ENCODE results near the gene MRPL52. TPM values are rescaled to one million over a fixed set of nuclear protein-coding genes. Genes with fewer than 3 reads are reported as not detected.

The MRPL52 gene
- total and polyA plus RNA-seq, 10 of the 15 experiments (the other 5 are each of a cell fraction or from before 2014, with no cell fraction given): 51.7 to 541 (median 142) TPM

DNA sequence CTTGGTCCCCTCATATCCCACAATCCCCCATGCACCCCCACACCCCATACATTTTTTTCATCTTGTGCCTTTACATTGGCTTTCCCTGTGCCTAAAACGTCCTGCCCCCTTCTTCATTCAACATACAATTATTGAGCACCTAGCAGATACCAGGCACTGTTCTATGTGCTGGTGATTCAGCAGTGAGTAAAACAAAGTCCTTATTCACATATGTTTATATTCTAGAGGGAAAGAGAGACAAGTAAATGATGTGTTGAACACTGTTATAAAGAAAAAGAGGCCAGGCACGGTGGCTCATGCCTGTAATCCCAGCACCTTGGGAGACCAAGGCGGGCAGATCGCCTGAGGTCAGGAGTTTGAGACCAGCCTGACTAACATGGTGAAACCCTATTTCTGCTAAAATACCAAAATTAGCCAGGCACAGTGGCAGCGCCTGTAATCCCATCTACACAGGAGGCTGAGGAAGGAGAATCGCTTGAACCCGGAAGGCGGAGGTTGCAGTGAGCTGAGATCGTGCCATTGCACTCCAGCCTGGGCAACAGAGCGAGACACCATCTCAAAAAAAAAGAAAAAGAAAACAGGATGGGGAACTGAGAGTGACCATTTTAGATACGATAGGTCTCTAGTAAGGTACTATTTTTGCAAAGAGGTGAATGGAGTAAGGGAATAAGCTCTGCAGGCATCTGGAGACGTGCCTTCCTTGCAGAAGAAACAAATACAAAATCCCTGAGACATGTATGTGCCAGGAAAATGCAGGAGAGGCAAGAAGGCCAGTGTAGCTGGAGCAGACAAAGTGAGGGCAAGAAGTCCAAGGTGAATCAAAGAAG is 26.6 kb upstream of the MRPL52 start (continued):
- TF ChIP-seq, protein P1, sequence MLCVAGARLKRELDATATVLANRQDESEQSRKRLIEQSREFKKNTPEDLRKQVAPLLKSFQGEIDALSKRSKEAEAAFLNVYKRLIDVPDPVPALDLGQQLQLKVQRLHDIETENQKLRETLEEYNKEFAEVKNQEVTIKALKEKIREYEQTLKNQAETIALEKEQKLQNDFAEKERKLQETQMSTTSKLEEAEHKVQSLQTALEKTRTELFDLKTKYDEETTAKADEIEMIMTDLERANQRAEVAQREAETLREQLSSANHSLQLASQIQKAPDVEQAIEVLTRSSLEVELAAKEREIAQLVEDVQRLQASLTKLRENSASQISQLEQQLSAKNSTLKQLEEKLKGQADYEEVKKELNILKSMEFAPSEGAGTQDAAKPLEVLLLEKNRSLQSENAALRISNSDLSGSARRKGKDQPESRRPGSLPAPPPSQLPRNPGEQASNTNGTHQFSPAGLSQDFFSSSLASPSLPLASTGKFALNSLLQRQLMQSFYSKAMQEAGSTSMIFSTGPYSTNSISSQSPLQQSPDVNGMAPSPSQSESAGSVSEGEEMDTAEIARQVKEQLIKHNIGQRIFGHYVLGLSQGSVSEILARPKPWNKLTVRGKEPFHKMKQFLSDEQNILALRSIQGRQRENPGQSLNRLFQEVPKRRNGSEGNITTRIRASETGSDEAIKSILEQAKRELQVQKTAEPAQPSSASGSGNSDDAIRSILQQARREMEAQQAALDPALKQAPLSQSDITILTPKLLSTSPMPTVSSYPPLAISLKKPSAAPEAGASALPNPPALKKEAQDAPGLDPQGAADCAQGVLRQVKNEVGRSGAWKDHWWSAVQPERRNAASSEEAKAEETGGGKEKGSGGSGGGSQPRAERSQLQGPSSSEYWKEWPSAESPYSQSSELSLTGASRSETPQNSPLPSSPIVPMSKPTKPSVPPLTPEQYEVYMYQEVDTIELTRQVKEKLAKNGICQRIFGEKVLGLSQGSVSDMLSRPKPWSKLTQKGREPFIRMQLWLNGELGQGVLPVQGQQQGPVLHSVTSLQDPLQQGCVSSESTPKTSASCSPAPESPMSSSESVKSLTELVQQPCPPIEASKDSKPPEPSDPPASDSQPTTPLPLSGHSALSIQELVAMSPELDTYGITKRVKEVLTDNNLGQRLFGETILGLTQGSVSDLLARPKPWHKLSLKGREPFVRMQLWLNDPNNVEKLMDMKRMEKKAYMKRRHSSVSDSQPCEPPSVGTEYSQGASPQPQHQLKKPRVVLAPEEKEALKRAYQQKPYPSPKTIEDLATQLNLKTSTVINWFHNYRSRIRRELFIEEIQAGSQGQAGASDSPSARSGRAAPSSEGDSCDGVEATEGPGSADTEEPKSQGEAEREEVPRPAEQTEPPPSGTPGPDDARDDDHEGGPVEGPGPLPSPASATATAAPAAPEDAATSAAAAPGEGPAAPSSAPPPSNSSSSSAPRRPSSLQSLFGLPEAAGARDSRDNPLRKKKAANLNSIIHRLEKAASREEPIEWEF (IDR thresholded peaks at IDR 0.05; ENCODE audit: insufficient replicate concordance, low read depth, low read length): no peak
- no peak for TF ChIP-seq SIX5 (IDR thresholded peaks at IDR 0.05; ENCODE audit: low read depth, low read length, severe bottlenecking)
- TF ChIP-seq, protein P2, sequence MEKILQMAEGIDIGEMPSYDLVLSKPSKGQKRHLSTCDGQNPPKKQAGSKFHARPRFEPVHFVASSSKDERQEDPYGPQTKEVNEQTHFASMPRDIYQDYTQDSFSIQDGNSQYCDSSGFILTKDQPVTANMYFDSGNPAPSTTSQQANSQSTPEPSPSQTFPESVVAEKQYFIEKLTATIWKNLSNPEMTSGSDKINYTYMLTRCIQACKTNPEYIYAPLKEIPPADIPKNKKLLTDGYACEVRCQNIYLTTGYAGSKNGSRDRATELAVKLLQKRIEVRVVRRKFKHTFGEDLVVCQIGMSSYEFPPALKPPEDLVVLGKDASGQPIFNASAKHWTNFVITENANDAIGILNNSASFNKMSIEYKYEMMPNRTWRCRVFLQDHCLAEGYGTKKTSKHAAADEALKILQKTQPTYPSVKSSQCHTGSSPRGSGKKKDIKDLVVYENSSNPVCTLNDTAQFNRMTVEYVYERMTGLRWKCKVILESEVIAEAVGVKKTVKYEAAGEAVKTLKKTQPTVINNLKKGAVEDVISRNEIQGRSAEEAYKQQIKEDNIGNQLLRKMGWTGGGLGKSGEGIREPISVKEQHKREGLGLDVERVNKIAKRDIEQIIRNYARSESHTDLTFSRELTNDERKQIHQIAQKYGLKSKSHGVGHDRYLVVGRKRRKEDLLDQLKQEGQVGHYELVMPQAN (conservative IDR thresholded peaks at IDR 0.05): 0 out of 2 replicates have a peak, but pooled peaks have one; percentile 56
- peak; percentile 63; the same call in 1 of the 2 replicates for TF ChIP-seq CREM (IDR thresholded peaks at IDR 0.05; ENCODE audit: low read depth)
- TF ChIP-seq BMI1 (IDR thresholded peaks at IDR 0.05; ENCODE audit: borderline replicate concordance): peak; percentile 11; the same call in 1 of the 2 replicates
- TF ChIP-seq, protein P3, sequence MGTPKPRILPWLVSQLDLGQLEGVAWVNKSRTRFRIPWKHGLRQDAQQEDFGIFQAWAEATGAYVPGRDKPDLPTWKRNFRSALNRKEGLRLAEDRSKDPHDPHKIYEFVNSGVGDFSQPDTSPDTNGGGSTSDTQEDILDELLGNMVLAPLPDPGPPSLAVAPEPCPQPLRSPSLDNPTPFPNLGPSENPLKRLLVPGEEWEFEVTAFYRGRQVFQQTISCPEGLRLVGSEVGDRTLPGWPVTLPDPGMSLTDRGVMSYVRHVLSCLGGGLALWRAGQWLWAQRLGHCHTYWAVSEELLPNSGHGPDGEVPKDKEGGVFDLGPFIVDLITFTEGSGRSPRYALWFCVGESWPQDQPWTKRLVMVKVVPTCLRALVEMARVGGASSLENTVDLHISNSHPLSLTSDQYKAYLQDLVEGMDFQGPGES (IDR thresholded peaks at IDR 0.05): no peak
- peak; percentile 30; the same call in 1 of the 2 replicates for TF ChIP-seq YY1 (IDR thresholded peaks at IDR 0.05; ENCODE audit: low read depth, low read length)
- TF ChIP-seq RFX5 (IDR thresholded peaks at IDR 0.05; ENCODE audit: low read depth, low read length): no peak
- TF ChIP-seq ZNF274 (IDR thresholded peaks at IDR 0.05; ENCODE audit: insufficient read depth, insufficient read length): no peak
- TF ChIP-seq PAX8 (IDR thresholded peaks at IDR 0.05): 0 out of 2 replicates have a peak, but pooled peaks have one; percentile 29
- TF ChIP-seq TBL1XR1 (IDR thresholded peaks at IDR 0.05; ENCODE audit: low read depth, low read length): no peak
- peak; percentile 14 for TF ChIP-seq SMAD1 (IDR thresholded peaks at IDR 0.05; ENCODE audit: low read depth, partially characterized antibody)
- no peak for TF ChIP-seq FOS (IDR thresholded peaks at IDR 0.05; ENCODE audit: borderline replicate concordance, extremely low read depth, insufficient read length)
- TF ChIP-seq, protein P4, sequence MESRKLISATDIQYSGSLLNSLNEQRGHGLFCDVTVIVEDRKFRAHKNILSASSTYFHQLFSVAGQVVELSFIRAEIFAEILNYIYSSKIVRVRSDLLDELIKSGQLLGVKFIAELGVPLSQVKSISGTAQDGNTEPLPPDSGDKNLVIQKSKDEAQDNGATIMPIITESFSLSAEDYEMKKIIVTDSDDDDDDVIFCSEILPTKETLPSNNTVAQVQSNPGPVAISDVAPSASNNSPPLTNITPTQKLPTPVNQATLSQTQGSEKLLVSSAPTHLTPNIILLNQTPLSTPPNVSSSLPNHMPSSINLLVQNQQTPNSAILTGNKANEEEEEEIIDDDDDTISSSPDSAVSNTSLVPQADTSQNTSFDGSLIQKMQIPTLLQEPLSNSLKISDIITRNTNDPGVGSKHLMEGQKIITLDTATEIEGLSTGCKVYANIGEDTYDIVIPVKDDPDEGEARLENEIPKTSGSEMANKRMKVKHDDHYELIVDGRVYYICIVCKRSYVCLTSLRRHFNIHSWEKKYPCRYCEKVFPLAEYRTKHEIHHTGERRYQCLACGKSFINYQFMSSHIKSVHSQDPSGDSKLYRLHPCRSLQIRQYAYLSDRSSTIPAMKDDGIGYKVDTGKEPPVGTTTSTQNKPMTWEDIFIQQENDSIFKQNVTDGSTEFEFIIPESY (IDR thresholded peaks at IDR 0.05): no peak
- TF ChIP-seq YBX1 (IDR thresholded peaks at IDR 0.05): no peak
